ENCODE data around the gene TMEM201. TPM values are rescaled to one million over a fixed set of nuclear protein-coding genes. Genes with fewer than 3 reads are reported as not detected.

Gene TMEM201
- total RNA-seq, 4 donors from 2014 or later: 3.5 to 6.6 (median 4.1) TPM

DNA sequence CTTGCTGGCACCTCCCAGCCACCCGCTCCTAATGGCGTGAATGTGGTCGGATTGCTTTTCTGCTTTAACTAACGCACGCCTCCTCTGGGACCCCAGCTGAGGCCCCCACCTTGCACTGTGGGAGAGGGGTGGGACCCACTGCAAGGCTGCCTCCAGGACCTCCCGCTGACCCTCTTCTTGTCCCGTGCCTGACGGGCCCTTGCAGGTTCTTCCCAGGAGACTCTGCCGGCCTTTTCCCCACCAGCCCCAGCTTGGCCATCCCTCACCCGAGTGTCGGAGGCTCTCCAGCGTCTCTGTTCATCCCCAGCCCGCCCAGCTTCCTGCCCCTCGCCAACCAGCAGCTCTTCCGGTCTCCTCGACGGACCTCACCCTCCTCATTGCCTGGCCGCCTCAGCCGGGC is 18.6 kb downstream of the TMEM201 start:
- TF ChIP-seq, protein P1, sequence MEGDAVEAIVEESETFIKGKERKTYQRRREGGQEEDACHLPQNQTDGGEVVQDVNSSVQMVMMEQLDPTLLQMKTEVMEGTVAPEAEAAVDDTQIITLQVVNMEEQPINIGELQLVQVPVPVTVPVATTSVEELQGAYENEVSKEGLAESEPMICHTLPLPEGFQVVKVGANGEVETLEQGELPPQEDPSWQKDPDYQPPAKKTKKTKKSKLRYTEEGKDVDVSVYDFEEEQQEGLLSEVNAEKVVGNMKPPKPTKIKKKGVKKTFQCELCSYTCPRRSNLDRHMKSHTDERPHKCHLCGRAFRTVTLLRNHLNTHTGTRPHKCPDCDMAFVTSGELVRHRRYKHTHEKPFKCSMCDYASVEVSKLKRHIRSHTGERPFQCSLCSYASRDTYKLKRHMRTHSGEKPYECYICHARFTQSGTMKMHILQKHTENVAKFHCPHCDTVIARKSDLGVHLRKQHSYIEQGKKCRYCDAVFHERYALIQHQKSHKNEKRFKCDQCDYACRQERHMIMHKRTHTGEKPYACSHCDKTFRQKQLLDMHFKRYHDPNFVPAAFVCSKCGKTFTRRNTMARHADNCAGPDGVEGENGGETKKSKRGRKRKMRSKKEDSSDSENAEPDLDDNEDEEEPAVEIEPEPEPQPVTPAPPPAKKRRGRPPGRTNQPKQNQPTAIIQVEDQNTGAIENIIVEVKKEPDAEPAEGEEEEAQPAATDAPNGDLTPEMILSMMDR (IDR thresholded peaks at IDR 0.05; ENCODE audit: low read depth): no peak

DNA sequence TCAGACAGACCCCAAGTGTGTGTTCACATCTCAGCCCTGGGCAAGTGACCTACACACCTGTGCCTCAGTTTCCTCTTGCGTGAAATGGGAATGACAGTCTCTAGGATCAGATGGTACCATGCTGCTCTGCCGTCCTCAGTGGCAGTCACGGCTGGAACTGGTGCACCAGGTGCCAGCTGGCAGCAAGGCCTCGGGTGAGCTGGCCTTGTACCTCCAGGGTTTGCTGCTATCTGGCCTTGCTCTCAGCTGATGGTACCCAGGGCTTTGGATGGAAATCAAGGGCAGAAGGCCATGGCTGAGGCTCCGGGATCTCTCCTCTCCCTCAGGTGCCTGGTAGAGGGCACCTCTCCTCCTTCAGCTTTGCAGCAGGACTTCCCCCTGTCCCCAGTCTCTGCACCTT is 21.3 kb downstream of the TMEM201 start:
- TF ChIP-seq, protein P1 (IDR thresholded peaks at IDR 0.05; ENCODE audit: low read depth): no peak

DNA sequence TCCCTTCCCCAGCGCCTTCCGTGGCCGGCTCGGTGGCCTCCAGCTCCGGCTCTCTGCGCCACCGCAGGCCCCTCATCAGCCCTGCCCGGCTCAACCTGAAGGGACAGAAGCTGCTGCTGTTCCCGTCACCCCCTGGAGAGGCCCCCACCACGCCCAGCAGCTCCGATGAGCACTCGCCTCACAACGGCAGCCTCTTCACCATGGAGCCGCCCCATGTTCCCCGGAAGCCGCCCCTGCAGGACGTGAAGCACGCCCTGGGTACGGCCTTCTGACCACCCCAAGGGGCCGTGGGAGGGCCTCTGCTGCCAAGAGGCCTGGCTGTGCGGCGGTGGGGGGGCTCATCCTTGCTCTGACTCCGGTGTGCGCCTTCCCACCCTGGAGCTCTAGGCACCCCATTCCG is 21.8 kb downstream of the TMEM201 start:
- TF ChIP-seq, protein P1 (IDR thresholded peaks at IDR 0.05; ENCODE audit: low read depth): no peak

DNA sequence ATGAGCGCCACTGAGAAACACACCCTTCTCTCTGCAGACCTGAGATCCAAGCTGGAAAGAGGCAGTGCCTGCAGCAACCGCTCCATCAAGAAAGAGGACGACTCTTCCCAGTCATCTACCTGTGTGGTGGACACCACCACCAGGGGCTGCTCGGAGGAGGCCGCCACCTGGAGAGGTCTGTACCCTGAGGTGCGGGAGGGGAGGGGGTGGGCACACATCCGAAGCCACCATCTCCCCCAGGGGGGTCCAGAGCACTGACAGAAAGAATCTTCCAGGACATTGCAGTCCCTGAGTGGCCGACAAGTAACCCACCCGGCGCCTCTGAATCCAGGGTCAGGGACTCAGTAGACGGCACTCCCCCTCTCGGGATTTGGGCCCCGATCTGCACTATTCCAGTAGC is 23.0 kb downstream of the TMEM201 start:
- TF ChIP-seq, protein P1 (IDR thresholded peaks at IDR 0.05; ENCODE audit: low read depth): no peak

DNA sequence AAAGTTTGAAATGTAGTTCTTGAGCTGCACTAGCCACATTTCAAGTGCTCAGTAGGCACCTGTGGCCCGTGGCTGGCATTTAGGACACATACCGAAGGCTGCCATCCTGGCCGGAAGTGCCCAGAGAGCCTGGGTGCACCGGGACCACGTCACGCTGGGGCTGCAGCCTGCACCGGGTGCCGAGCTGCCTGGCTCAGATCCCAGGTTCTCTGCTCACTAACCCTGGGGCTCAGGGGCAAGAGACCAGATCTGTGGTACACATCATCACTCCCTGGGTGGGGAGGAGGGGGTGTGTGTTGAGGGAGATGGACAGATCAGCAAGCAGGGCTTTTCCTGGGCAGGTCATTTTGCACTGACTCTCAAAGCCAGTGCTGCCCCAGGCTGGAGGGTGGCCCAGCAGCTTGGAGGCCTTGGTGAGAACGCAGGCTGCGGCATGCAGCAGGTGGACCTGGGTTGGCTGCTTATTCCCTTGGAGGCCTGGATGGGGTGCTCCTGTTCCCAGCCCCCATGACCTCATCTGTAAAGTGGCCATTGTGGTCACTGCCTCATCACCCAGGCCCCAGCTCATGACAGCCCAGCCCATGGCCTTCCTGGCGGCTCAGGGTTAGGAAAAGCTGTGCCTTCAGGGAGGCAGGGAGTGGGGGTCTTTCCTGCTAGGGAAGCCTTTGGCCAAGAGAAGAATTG is 23.6 kb downstream of the TMEM201 start:
- TF ChIP-seq, protein P1 (IDR thresholded peaks at IDR 0.05; ENCODE audit: low read depth): no peak

DNA sequence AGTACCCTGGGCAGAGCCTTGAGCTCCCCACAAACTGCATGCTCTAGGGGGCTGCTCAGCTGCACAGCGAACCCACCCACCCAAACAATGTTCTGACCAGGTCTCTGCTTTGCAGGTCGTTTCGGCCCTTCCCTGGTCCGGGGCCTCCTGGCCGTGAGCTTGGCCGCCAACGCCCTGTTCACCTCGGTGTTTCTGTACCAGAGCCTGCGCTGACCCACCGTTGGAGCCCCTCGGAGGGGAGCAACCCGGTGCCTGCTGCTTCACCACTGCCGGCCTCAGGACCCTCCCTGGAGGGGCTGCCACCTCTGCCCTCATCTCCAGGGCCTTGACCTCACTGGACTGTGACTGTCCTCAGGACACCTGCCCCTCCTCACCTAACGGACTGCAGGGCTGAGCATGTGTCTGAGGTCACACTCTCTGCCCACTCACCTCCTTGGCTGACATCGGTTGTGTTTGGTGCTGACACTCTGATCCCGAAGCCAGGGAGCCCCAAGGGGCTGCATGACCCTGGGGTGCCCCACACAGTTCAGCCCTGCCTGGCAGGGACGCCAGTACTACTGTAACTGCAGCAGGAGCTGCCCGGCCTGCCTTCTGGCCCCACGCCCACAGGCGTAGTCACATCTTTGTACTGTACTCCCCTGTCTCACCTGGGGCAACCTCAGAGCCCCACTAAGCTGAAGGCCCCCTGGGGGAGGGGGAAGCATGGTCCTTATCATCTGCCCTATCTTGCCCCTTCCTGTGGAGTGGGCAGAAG is 24.3 kb downstream of the TMEM201 start:
- TF ChIP-seq, protein P1 (IDR thresholded peaks at IDR 0.05; ENCODE audit: low read depth): no peak

DNA sequence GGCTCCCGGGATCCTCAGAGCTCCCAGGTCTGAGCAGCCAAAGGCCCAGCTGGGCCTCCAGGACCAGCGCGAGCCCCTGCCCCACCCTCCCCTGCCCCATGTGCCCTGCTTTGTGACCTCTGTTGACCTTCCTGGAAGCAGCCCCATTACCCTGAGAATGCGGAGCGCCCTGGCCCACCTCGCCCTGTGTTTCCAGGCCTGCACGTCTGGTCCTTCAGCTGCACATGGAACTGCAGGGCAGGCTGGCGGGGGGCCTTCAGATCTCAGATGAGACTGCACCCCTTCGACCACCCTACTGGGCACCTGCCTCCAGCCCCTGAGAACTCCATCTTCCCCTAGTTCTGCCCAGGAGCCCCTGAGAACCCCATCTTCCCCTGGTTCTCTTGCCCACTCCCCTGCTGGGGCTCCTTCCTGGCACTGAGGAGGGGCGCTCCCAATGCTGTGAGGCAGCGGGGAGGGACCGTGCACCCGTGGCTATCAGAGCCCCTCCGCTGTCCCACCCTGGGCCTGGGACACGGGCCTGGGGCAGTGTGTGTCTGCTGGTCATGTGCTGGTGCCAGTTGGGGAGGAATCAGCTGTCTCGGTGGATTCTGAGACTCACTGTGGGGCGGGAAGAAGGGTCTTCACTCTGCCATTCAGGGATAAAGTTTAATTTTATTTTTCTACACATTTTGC is 25.1 kb downstream of the TMEM201 start:
- TF ChIP-seq, protein P1 (IDR thresholded peaks at IDR 0.05; ENCODE audit: low read depth): no peak

Measured in subcutaneous adipose tissue (tissue), 4 donors.